ENCODE data around the gene TPPP2. TPM values are rescaled to one million over a fixed set of nuclear protein-coding genes. Genes with fewer than 3 reads are reported as not detected.

Gene TPPP2
- total and polyA plus RNA-seq, 2 experiments from 2014 or later, result not detected

DNA sequence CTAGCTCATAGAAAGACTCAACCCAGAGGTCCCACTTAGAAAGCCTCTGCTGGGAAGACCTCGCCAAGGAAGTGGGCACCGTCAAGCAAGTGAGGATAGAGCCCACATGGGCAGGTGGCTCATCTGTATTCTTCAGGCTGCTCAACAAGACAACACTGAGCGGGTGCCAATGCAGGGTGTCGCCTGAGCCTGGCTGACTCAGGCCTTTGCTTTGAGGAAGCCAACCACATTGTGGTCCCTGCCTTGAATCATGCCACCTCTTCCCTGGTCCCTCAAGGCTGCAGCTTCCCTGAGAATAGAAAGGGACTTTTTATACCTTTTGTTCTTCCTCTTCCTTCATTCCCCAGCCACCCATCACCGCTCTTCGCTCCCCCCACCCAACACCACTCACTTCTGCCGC lies 6.7 kb downstream of the TPPP2 start:
- peaks cover 19% of the 10 kb centered on the region for H3K27me3 Mint-ChIP-seq (ENCODE audit: insufficient read depth, low read depth, poor library complexity)
- Histone ChIP-seq H3F3A (replicated peaks; ENCODE audit: low read depth) (no peaks in the 10 kb centered on the region), H2AFZ (no peak overlapping the region), H3K4me1 (ENCODE audit: insufficient read depth) (peaks cover 10% of the 10 kb centered on the region), H3K4me3 (no peak overlapping the region), H3K9me2 (ENCODE audit: insufficient read depth) (no peaks in the 10 kb centered on the region), H3K27ac (ENCODE audit: low read depth) (no peak overlapping the region), H3K27me3 (ENCODE audit: insufficient read depth) (no peaks in the 10 kb centered on the region), H3K4me2 (no peak overlapping the region), H3K36me3 (ENCODE audit: insufficient read depth) (no peaks in the 10 kb centered on the region), H4K20me1 (replicated peaks; ENCODE audit: insufficient read depth) (no peaks in the 10 kb centered on the region), H3K79me2 (replicated peaks; ENCODE audit: insufficient read depth) (no peaks in the 10 kb centered on the region)
- DNase-seq (ENCODE audit: low spot score), result no peak
- no peak for ATAC-seq
- no peak for TF ChIP-seq CREB1 (CRISPR knock-in tag; IDR thresholded peaks at IDR 0.05; ENCODE audit: low read depth)
- TF ChIP-seq EZH2phosphoT487 (IDR thresholded peaks at IDR 0.05; ENCODE audit: unreplicated experiment), result no peak
- TF ChIP-seq ETS1 (IDR thresholded peaks at IDR 0.05), result no peak
- TF ChIP-seq NANOG (IDR thresholded peaks at IDR 0.05; ENCODE audit: borderline replicate concordance), result no peak
- TF ChIP-seq POLR2AphosphoS5 (IDR thresholded peaks at IDR 0.05; ENCODE audit: low read depth), result no peak
- TF ChIP-seq EZH2 (IDR thresholded peaks at IDR 0.05; ENCODE audit: low read depth, unreplicated experiment), result no peak
- TF ChIP-seq ZNF462 (CRISPR knock-in tag; IDR thresholded peaks at IDR 0.05), result no peak
- no peak for TF ChIP-seq STAT1 (IDR thresholded peaks at IDR 0.05; ENCODE audit: unreplicated experiment)
- no peak for TF ChIP-seq ZNF114 (CRISPR knock-in tag; IDR thresholded peaks at IDR 0.05)
- TF ChIP-seq JUNB (IDR thresholded peaks at IDR 0.05; ENCODE audit: unreplicated experiment), result no peak
- no peak for TF ChIP-seq ZNF331 (CRISPR knock-in tag; IDR thresholded peaks at IDR 0.05; ENCODE audit: low read depth)
- TF ChIP-seq, protein P1, sequence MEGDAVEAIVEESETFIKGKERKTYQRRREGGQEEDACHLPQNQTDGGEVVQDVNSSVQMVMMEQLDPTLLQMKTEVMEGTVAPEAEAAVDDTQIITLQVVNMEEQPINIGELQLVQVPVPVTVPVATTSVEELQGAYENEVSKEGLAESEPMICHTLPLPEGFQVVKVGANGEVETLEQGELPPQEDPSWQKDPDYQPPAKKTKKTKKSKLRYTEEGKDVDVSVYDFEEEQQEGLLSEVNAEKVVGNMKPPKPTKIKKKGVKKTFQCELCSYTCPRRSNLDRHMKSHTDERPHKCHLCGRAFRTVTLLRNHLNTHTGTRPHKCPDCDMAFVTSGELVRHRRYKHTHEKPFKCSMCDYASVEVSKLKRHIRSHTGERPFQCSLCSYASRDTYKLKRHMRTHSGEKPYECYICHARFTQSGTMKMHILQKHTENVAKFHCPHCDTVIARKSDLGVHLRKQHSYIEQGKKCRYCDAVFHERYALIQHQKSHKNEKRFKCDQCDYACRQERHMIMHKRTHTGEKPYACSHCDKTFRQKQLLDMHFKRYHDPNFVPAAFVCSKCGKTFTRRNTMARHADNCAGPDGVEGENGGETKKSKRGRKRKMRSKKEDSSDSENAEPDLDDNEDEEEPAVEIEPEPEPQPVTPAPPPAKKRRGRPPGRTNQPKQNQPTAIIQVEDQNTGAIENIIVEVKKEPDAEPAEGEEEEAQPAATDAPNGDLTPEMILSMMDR (conservative IDR thresholded peaks at IDR 0.05; ENCODE audit: low read depth in 2 of 2), result no peak
- TF ChIP-seq REST (IDR thresholded peaks at IDR 0.05; ENCODE audit: unreplicated experiment), result no peak
- H3K4me3 Mint-ChIP-seq, result no peak overlapping the region
- H3K36me3 Mint-ChIP-seq (ENCODE audit: low read depth), result no peaks in the 10 kb centered on the region; the same call in 2 of the 3 replicates
- H3K9me3 Mint-ChIP-seq, result no peaks in the 10 kb centered on the region
- no peak overlapping the region for H3K27ac Mint-ChIP-seq
- peaks cover 26% of the 10 kb centered on the region for H3K4me1 Mint-ChIP-seq
